GM23248 (cell line): ENCODE data around the gene PTX4.

Experiments used
- EZH2 ChIP-seq: fragments of 200-600 bp; sonication (generic); IDR thresholded peaks from 2 replicates; pipeline ENCODE4 v1.6.1; 2018; ENCODE audit warnings: antibody characterized with exemption, mild to moderate bottlenecking; ENCODE audit not compliant: insufficient read depth, poor library complexity, severe bottlenecking
- EZH2phosphoT487 ChIP-seq: fragments of 200-600 bp; sonication (generic); IDR thresholded peaks from 2 replicates; pipeline ENCODE4 v1.6.1; 2018; ENCODE audit warnings: antibody characterized with exemption, moderate library complexity, mild to moderate bottlenecking, low read depth; ENCODE audit not compliant: insufficient read depth

DNA sequence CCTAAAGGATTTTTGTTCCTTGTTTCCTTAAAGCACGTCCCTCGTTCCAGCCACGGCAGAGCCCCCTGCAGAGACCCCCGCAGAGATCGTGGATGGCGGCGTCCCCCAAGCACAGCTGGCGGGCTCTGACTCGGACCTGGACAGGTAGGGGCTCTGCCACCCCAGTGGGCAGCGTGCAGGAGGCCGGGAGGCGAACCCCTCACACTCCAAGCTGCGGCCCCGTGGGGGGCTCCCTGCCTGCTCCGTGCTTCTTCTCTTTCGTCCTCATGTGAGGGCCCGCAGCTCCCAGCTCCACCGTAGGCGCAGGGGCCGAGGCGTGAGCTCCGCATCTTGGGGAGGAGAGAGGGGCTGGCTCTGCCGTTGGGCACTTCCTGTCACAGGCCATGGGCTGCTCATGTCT is 12.9 kb upstream of the PTX4 start:
- TF ChIP-seq EZH2 (no peak), EZH2phosphoT487 (no peak)
